ENCODE measurements around the gene LY86.
"Not testable (repeated sequence)": the region's sequence is repeated elsewhere in the genome, so short reads cannot be mapped to it uniquely, and the experiment has no call there.

LY86 gene

DNA sequence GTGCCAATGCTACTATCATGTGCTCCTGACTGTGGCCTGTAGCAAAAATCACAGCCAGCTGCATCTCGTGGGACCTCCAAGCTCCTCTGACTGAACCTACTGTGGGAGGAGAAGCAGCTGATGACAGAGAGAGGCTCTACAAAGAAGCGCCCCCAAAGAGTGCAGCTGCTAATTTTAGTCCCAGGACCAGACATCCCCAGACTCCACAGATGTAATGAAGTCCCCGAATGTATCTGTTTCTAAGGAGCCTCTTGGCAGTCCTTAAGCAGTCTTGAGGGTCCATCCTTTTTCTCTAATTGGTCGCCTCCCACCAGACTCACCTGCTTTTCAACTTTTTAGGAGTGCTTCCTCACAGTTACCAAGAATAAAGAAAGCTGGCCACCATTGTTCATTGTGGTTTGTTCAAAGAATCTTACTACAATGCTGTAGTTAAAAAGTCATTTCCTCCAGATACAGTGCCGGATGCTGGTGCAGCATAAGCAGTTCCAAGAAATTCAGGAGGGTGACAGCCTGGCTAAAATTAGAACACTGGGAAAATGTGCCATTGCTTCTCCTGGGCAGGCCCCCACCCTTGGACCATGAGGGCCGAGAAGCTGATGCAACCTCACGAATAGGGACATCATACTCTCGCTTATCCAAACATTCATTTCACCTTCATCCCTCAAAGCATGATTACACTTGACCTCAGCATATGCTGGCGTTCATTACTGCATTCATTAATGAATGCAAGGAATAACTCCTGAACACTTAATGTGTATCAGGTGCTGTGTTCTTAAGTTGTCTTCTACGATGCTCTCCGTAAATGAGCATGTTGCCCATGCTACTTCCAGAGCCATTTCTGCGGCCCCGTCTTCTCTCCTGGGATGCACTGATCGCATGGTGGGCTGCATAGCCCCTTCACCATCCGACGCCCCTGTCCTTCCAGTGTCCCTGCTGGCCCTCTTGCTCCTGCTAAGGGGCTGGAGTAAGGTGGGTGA lies 66.4 kb downstream of the LY86 start:
- no peak for DNase-seq

- no peak for DNase-seq
These were observed 67.3 kb downstream of the LY86 start for GRCh38 chr6:6655805-6656251.

- no peak for DNase-seq
These were observed 67.8 kb downstream of the LY86 start for GRCh38 chr6:6656287-6656686.

GRCh38 chr6:6657085-6657819 lies 68.7 kb downstream of the LY86 start:
- no peak for DNase-seq

- DNase-seq: no peak
These were observed 69.3 kb downstream of the LY86 start for GRCh38 chr6:6657820-6658217.

DNA sequence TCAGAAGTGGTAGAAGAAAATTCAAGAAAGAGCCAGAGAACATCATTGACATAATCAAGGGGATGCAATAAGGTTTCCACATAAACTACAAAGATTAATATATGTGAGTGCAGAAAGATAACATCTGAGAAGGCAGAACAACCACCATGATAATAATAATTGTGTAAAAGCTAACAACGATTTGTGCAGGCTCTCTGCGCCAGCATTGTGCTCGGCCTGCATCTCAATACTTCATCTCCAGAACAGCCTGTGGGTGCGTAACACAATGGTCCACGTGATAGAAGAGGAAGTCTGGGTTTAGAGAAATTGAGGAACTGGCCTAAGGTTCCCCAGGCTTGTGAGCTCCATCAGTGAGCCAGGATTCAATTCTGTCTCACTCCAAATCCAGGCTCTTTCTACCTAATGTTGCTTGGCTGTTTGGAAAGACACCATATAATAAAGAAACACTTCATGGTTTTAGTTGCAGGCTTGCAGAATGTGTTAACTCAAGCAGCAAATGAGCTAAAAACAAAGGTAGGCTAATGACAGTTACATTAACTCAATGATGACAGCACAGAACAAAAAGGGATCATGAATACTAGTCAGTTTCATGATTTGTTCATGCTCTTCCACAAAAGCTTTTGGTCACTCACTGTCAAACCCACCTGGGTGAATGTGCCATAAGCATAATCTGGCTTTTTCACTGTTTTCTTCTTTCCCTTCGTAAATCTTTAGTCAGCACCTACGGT lies 71.2 kb downstream of the LY86 start:
- DNase-seq: no peak

GRCh38 chr6:6660339-6661045 lies 72.0 kb downstream of the LY86 start:
- no peak for DNase-seq

DNA sequence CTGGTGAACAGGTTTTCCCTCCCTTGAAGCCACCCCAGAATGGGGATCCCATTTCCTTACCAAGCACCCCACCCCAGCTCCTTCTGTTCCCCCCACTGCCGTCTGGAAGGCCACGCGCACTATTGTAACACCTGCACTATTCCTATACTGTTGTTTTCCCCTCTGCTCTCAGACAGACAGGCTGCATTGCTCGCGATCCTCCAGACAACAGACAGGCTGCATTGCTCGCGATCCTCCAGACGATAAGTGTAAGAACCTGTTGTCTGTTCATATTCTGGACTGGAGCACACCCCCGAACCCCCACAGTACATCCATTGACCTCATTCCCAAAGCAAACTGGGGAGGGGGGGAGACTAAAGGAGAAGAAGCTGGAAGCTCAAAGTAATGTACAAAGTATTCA lies 72.7 kb downstream of the LY86 start:
- DNase-seq: no peak

DNA sequence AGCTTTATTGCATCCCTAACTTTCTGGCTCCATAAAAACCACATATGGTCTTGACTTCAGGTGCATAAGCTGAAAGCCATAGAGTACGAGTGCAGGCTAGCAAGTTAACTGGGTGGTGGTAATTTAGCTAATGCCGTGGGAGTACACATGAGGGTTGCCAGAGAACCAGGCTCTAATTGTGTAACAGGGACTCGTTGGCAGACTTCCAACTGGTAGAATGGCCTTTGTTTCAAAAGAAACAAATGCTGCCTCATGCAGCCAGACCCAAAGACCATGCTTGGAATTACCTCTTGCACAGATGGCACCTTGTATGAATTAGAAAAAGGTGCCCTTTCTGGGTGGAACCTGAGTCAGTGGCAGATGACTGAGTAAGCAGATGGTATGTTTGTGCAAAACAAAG lies 73.2 kb downstream of the LY86 start:
- no peak for DNase-seq

DNA sequence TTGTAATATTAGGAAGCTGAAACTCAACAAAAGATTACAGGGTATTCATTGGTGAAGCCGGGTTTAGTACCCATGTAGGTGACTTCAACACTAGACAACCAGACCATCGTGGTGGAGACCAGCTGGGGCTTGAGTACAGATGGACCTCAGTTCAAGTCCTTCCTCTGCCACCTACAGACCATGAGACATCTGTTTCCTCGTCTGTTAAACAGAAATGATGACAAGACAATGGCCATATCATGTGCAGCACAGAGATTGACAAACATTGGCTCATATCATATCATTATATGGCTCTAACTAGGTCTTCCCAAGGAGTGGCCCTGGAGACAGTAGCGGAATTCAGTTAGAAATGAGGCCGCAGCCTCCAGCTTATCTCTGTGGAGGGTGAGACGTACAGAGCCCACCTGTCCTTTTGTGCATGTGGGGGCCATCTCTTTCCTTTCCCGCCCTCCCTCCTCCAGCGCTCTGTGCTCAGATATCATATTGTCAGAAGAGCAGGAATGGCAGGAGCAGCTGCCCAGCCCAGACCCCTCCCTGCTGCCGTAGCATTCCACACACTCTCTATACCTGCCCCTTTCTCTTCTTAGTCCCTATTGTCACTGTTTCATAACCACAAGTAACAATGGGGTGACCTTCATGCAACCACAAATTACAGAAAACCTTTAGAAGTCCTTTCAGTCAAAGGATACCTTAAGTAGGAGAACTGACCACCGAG lies 75.1 kb downstream of the LY86 start:
- no peak for DNase-seq

DNA sequence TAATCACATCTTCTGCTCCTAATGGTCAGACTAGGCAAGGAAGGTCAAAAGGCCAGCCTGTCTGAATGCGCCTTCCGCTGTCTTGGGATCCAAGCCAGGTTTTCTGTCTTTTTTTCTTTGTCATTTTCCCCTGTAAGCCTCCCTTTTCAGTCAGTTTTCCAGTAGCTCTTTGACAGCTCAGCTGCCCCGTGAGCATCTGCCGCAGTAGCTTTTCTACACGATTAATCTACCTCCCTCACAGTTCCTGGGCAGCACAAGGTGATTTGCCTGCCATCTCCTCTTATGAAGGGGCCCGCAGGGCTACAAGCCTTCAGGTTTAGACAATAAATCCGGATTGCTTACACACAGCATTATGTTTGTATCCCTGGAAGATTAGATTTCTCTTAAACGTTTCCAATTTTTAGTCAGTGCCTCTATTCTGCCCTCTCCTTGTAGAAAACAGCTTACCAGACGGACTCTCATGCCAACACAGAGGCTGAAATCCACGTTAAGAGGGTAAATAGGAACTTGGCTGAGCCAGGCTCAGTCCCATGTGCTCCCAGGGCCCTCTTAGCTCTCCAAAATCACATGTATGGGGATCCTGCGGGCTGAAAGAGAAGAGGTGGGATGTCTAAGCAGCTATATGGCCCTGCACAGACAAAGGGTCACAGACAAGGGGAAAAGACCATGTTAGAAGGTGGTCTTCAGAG lies 77.2 kb downstream of the LY86 start:
- DNase-seq: no peak

GRCh38 chr6:6670150-6670549 lies 81.6 kb downstream of the LY86 start:
- not testable (repeated sequence) for DNase-seq

- DNase-seq: no peak
These were observed 86.4 kb downstream of the LY86 start for GRCh38 chr6:6674872-6675271.

DNA sequence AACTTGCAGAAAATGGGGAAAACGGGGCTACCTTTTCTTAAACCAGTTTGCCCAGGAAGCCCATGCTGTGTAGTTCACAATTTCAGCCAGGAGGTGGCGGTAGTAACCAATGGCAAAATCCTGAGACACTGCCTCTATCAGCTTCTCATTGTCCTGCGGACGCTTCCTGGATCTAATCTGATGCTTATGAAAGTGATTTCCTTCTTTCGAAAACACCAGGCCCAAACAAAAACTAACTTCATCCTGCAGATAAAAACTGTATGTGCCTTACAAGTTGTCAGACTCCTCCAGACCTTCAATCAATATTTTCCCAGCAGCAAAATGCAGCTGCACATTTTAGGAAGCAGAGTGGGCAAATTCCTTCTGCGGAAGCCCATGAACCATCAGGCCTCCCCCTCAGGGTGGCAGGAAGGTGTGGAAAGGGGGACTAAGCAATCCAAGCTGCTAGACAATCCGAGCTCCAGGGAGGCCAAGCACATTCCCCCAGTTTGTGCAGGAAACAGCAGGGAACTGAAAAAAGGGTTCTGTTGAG lies 88.5 kb downstream of the LY86 start:
- peak; percentile 63 for DNase-seq

- DNase-seq: no peak
These were observed 89.7 kb downstream of the LY86 start for GRCh38 chr6:6678185-6678671.

DNA sequence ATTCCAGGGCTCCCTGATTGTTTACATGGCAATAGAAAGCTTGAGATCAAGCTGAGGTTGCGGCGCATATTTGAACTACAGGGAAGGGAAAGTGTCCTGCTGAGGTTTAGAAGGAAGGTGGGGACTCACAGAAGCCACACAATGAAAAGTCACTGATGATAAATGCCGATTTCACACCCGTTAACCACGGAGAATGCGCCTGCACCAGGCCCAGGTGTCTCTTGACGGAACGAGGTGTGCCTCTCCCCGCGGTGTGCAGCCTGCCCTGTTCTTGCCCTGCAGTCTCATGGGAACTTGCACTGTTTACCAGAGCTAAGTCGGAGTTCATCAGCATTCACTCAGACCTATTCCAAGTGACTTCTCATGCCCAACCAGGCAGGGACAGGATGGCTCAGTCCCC lies 90.3 kb downstream of the LY86 start:
- no peak for DNase-seq

DNA sequence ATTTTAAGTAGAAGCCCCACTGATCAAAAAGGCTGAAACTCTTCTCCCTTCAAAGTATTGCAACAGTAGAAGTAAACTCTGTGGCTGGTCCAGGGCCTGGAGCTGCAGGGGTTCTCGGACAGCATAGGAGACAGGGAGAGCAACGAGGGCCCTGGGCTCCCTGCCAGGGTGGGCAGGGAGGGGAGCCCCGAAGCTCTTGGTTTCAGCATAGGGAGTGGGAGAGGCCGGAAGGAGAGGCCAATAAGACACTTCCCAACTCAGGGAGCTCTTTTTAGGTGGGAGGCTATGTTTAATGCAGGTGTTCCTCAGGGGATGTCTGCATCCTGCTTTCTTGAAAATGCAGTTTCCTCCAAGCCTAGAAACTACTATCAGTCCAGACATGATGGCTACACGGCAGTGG lies 91.1 kb downstream of the LY86 start:
- no peak for DNase-seq

DNA sequence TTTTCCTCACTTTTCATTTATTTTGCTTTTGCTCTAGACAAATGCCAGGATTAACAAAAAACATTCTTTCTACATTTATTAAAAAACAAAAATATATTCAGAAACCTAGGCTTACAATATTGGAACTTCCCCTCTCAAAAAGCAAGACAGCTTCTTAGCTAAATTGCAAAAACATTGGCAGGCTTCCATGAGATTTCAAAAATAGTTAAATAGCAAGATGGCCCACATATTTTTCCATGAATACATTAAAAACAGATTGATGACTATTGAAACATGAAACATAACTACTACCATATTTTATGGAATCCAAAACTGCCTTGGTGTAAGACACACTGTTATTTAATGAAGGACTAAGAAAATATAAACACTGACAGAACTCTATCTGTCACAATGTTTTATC lies 92.0 kb downstream of the LY86 start:
- DNase-seq: no peak

DNA sequence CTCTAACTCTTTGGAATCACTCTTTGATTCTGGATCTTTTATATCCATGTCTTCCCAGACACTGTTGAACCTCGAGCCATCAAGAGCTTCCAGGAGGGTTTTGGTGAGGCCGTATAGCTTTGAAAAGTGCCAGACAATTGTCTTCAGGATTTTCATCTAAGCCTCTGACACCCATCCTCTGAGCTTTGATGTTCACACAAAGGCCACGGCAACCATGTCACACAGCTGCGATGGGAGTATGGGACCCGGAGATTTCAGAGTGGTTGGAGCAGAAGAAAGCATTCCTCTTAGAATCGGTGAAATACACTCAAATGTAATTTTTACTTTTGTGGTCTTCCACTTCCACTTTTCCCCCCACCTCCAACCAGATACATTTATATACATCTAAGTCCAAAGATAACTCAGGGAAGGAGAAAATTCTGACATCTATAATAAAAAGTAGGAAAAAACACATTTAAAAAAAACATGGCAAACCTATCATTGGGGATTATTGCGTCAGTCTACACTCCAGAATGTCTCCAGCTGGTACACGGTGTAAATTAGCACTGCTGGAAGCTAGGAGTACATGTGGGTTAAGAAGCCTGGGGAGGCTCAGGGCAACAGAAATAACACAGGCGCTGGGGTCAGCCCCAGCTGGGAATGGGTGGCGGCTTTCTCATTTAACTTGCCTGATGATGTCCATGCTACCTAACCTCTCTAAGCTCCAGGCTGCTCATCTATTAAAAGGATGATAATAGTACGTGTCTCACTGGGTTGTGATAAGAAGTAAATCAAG lies 92.7 kb downstream of the LY86 start:
- no peak for DNase-seq

GRCh38 chr6:6682225-6682624 lies 93.7 kb downstream of the LY86 start:
- no peak for DNase-seq
